IPS-18a (cell line): Measurements from ENCODE around the gene CAMK1D.

Experiments used
- H3K27ac ChIP-seq: one replicate; pipeline ENCODE4 v1.5.1; 2013; ENCODE audit warnings: low read length
- H3K27me3 ChIP-seq: one replicate; pipeline ENCODE4 v1.6.1; 2013; ENCODE audit warnings: mild to moderate bottlenecking, low read length; ENCODE audit not compliant: control insufficient read depth, insufficient read depth
- H3K36me3 ChIP-seq: one replicate; pipeline ENCODE4 v1.6.1; 2013; ENCODE audit warnings: low read depth, low read length; ENCODE audit not compliant: control insufficient read depth
- H3K4me1 ChIP-seq: one replicate; pipeline ENCODE4 v1.6.1; 2013; ENCODE audit warnings: low read depth, low read length; ENCODE audit not compliant: control insufficient read depth
- H3K4me3 ChIP-seq: one replicate; pipeline ENCODE4 v1.5.1; 2013; ENCODE audit warnings: low read length
- H3K9ac ChIP-seq: one replicate; pipeline ENCODE4 v1.6.1; 2013; ENCODE audit warnings: mild to moderate bottlenecking, low read length, moderate library complexity
- H3K9me3 ChIP-seq: one replicate; pipeline ENCODE4 v1.6.1; 2013; ENCODE audit warnings: low read depth, low read length; ENCODE audit not compliant: control insufficient read depth

CAMK1D gene

DNA sequence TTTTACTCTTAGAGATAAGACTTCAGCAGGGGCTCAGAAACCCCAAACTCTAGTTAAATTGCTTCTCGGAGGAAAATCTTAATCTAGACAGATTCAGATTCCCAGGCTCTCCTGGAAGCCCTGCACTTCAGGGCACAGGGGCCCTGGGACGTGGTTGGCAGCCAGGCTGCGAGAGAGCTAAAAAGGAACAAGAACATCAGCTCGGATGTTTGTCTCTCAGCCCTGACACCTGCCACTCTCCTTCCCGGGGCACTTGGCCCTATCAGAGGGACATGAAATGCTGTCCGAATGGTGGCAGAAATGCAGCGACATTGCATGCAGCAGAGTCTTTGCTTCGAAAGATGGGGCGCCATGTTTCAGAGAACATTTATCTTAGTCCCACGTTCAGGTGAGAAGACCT, 485.4 kb downstream of the CAMK1D start:
- Histone ChIP-seq H3K4me3 (no peak overlapping the region), H3K9ac (no peak overlapping the region), H3K4me1 (no peaks in the 10 kb centered on the region), H3K27me3 (no peaks in the 10 kb centered on the region), H3K36me3 (no peaks in the 10 kb centered on the region), H3K27ac (no peak overlapping the region), H3K9me3 (no peaks in the 10 kb centered on the region)

DNA sequence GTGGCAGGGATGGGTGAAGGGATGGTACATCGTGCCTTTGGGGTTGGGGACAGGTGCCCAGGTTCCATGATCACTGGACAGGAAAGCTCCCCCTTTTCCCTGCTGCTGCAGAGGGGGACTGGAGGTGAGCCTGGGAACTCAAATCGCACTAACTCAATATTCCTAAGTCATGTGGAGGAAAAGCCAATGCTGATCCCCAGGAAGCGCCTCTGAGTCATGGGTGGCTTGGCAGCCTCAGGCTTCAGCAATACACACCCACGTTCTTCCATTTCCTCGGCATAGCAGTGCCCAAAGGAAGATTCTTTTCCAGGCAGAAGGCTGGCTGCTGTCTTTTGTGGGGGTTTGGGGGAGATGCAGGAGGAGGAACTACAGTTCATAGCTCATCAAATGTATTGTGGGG, 486.4 kb downstream of the CAMK1D start:
- no peaks in the 10 kb centered on the region for H3K9me3 ChIP-seq
- peaks cover 6% of the 10 kb centered on the region for H3K4me1 ChIP-seq
- H3K4me3 ChIP-seq, result no peak overlapping the region
- no peak overlapping the region for H3K9ac ChIP-seq
- no peaks in the 10 kb centered on the region for H3K27me3 ChIP-seq
- H3K27ac ChIP-seq, result no peak overlapping the region
- H3K36me3 ChIP-seq, result no peaks in the 10 kb centered on the region

DNA sequence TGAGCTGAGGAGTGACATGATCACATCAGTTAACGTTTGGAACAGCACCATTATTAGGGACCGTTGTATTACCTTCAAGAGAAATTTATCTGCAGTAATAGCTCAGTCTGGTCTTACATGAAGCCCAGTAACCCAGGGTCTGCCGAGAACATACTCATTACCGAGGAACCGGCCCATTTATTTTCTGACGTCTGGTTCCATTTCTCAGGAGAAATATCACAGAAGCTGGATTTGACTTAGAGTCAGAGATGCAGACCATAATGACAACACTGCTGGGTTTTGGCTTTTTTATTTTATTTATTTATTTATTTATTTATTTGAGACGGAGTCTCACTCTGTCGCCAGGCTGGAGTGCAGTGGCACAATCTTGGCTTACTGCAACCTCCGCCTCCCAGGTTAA, 489.0 kb downstream of the CAMK1D start:
- H3K36me3 ChIP-seq, result no peaks in the 10 kb centered on the region
- H3K9ac ChIP-seq, result no peak overlapping the region

DNA sequence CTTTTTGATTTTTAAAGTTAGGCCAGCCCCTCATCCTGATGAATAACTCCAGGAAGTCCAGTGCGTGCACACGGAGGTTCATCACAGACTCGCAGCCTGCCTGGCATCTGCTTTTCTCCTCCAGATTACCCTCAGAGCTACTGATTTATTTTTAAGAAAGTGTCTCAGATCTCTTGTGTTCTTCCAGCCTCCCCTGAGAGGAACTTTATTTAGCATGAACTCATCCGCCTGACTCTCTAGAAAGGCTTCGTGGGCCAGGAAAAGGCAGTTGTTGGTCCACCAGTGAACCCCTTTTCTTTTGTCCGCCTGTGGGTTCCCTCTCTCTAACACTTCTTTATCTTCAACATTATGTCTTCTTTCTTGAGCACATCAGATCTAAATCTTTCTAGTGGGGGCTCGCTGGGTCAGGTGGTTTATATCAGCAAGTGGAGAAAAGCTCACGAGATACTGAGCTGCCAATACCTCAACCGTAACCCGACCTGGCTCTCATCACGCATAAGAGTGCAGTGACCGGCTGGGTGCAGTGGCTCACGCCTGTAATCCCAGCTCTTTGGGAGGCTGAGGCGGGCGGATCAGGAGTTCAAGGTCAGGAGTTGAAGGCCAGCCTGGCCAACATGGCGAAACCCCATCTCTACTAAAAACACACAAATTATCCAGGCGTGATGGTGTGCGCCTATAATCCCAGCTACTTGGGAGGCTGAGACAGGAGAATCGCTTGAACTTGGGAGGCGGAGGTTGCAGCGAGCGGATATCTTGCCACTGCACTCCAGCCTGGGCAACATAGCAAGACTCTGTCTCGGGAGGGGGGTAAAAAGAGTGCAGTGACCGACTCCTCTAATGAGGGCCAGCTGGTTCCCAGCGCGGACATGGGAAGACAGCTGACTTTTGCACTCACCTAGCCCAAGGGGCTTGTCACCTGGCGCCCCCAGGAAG, 489.9 kb downstream of the CAMK1D start:
- Histone ChIP-seq H3K4me3 (no peak overlapping the region), H3K9ac (no peak overlapping the region), H3K4me1 (peaks cover 6% of the 10 kb centered on the region), H3K36me3 (no peaks in the 10 kb centered on the region), H3K27me3 (no peaks in the 10 kb centered on the region), H3K27ac (no peak overlapping the region), H3K9me3 (no peaks in the 10 kb centered on the region)

More for the DNA sequence above, 489.0 kb downstream of the CAMK1D start:
- peaks cover 6% of the 10 kb centered on the region for H3K4me1 ChIP-seq
- H3K27me3 ChIP-seq, result no peaks in the 10 kb centered on the region
- no peak overlapping the region for H3K27ac ChIP-seq
- H3K9me3 ChIP-seq, result no peaks in the 10 kb centered on the region
- H3K4me3 ChIP-seq, result no peak overlapping the region

DNA sequence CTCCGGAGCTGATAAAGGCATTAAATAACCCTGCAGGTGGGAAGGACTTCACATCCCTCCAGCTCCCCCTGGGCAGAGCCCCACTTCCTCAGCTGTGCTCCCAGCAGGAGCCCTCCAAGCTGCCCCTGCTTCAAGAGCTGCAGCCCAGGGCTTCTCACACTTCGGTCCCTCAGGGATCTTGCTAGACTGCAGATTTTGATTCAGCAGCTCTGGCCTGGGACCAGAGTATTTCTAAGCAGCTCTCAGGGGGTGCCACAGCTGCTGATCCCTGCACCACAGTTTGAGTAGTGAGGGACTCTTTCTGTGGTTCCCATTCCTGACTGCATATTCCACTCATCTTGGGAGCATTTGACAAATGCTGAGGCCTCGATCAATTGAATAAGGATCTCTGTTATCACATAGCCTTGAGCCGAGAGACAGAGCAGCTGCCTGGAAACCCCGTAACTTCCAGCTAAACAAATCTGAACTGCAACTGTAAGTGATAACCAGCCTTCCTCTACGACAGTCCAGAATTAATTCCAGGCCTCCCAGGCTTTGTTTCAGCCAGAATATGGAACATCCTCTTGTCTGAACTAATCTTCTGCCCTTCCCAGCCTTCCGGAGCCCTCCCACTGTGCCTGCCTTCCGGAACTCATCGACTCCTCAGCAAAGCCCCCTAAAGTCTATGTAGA, 490.7 kb downstream of the CAMK1D start:
- H3K4me3 ChIP-seq, result no peak overlapping the region
- no peak overlapping the region for H3K9ac ChIP-seq
- H3K27ac ChIP-seq, result no peak overlapping the region
- no peaks in the 10 kb centered on the region for H3K27me3 ChIP-seq
- H3K4me1 ChIP-seq, result peaks cover 6% of the 10 kb centered on the region
- no peaks in the 10 kb centered on the region for H3K36me3 ChIP-seq
- no peaks in the 10 kb centered on the region for H3K9me3 ChIP-seq

DNA sequence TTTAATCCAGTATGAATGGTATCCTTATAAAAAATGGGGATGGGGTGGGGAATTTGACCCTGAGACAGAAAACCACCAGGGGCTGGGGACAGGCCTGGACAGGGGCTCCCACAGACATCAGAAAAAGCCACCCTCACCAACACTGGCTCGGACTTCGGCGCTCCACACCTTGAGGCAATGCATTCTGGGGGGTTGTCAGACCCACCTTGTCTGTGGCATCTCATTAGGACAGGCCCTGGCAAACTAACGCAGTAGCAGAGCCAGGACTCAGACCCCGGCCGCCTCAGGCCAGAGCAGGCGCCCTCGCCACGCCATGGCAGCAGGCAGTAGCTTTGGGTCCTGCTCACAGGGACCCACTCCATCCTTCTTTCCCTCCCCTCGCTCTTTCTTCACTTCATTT, 492.1 kb downstream of the CAMK1D start:
- H3K36me3 ChIP-seq, result no peaks in the 10 kb centered on the region

DNA sequence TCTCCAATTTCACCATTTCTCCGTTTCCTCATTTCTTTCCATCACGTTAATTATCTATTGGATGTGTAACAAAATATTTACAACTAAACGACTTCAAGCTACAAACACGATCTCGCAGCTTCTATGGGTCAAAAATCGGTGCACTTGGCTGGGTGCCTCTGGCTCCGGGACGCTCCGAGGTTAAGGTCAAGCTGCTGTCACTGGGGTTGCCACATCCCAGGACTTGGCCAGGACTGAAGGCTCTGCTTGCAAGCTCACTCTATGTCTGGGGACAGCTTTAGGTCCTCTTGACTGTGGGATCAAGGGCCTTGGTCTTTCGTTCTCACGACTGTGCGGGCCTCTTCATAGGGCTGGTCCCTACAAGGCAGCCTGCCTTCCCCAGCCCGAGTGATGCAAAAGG, 492.5 kb downstream of the CAMK1D start:
- Histone ChIP-seq H3K9ac (no peak overlapping the region), H3K27ac (no peak overlapping the region), H3K4me1 (peaks cover 6% of the 10 kb centered on the region), H3K36me3 (no peaks in the 10 kb centered on the region), H3K27me3 (no peaks in the 10 kb centered on the region), H3K9me3 (no peaks in the 10 kb centered on the region), H3K4me3 (no peak overlapping the region)

More for the DNA sequence above, 492.1 kb downstream of the CAMK1D start:
- H3K9ac ChIP-seq, result no peak overlapping the region
- no peak overlapping the region for H3K27ac ChIP-seq
- H3K4me3 ChIP-seq, result no peak overlapping the region
- H3K9me3 ChIP-seq, result no peaks in the 10 kb centered on the region
- peaks cover 6% of the 10 kb centered on the region for H3K4me1 ChIP-seq
- H3K27me3 ChIP-seq, result no peaks in the 10 kb centered on the region

DNA sequence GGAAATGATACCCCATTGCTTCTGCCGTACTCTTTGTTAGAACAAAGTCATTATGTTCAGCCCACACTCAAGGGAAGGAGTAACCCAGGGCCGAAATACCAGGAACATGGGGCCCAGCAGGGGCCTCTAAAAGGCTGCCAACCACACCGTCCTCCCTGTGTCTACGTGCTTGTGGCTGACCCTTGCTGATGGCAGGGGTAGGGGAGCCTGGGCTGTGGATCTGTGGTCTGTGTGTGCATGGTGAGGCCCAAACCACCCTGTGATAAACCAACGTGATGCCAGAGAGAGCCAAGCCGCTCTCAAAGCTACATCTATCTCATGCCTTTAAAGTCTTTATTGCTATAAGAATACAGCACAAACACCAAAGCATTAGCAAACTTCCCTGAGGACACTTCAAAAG, 493.0 kb downstream of the CAMK1D start:
- Histone ChIP-seq H3K36me3 (no peaks in the 10 kb centered on the region), H3K9me3 (no peaks in the 10 kb centered on the region), H3K27me3 (no peaks in the 10 kb centered on the region), H3K4me1 (peaks cover 6% of the 10 kb centered on the region), H3K4me3 (no peak overlapping the region), H3K27ac (no peak overlapping the region), H3K9ac (no peak overlapping the region)

DNA sequence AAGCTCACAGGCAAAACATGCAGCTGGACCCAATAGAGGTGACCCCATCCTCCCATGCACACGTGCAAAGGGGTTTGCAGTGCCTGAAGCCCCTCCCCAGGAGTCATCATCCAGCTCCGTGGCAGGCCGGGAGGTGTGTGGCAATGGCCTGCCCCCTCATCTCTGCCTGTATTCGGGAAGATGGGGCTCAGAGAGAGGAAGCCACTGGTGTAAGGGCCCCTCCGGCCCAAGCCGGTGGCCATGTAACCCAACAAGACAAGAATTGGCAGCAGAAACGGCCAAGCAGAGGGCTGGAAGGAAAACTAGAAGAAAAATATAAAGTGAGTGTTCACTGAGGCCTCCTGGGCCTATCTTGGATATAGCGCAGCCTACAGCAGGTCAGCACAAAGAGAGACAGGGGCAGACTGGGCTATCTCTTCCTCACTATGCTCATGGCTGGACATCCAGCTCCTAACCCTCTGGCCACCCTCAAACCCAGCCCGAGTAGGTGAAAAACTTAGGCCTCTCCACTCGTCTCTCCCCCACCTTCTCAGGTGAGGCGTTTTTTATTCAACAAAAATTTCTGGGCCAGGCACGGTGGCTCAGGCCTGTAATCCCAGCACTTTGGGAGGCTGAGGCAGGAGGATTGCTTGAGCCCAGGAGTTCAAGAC, 494.1 kb downstream of the CAMK1D start:
- peaks cover 6% of the 10 kb centered on the region for H3K4me1 ChIP-seq
- H3K27me3 ChIP-seq, result no peaks in the 10 kb centered on the region
- no peak overlapping the region for H3K4me3 ChIP-seq
- H3K36me3 ChIP-seq, result no peaks in the 10 kb centered on the region
- no peak overlapping the region for H3K9ac ChIP-seq
- H3K27ac ChIP-seq, result no peak overlapping the region
- H3K9me3 ChIP-seq, result no peaks in the 10 kb centered on the region

DNA sequence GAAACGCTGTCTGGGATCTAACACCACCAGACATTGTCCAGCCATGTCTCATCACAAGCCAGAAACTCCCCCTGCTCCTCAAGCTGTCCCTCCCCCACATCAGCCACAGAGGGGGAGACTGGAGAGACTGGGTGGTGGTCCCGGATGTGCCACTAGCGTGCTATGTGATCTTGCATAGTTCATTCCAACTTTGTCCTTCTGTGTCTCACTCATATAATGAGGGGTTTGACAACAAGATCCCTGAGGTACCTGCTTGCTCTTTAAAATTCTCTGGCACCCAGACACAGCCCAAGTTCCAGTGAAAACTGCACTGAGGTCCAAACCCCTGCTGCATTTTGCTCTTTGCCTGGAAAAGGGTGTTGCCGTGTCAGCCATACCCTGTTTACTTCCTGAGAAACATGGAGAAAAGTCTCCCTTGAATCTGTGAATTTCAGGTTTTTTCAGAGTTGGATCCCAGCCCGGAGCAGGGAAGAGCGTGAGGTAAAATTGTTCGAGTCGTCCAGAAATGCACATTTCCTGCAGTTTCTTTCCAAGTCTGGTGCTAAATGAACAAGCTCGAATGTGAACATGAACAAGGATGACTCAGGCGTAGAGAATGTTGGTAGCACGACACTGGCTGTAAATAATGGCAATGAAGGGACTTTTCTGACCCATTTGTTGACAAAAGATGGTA, 495.6 kb downstream of the CAMK1D start:
- H3K4me3 ChIP-seq, result no peak overlapping the region
- H3K27ac ChIP-seq, result no peak overlapping the region
- no peak overlapping the region for H3K9ac ChIP-seq
- no peaks in the 10 kb centered on the region for H3K27me3 ChIP-seq
- H3K9me3 ChIP-seq, result no peaks in the 10 kb centered on the region
- peaks cover 6% of the 10 kb centered on the region for H3K4me1 ChIP-seq
- no peaks in the 10 kb centered on the region for H3K36me3 ChIP-seq

DNA sequence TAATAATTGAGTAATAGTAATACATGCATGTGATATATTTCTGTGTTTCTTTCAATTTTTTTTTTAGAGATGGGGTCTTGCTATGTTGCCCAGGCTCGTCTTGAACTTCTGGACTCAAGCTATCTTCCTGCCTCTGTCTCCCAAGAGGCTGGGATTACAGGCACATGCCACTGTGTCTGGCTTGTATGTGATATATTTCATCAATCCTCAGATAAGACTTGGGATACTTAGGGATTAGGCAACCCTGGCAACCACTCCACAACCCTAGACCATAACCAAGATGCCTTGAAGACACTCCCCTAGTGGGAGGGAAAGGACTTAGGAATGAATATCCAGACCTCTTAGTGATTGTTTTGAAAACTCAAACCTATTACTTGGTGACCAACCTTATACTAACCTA, 497.4 kb downstream of the CAMK1D start:
- Histone ChIP-seq H3K9me3 (no peaks in the 10 kb centered on the region), H3K27me3 (no peaks in the 10 kb centered on the region), H3K4me3 (no peak overlapping the region), H3K9ac (no peak overlapping the region), H3K36me3 (no peaks in the 10 kb centered on the region), H3K4me1 (no peaks in the 10 kb centered on the region), H3K27ac (no peak overlapping the region)
